ENCODE data around the gene DOCK7. TPM values are rescaled to one million over a fixed set of nuclear protein-coding genes. Genes with fewer than 3 reads are reported as not detected.

DOCK7 gene
- total and polyA plus RNA-seq, 2 of the 13 experiments (the other 11 are each of a cell fraction or from before 2014, with no cell fraction given) = 45.7 to 67.2 TPM

GRCh38 chr1:62585469-62586155 is 102.6 kb downstream of the DOCK7 start (continued):
- no peak for TF ChIP-seq ZNF646 (CRISPR knock-in tag; IDR thresholded peaks at IDR 0.05)
- TF ChIP-seq RBM39 (IDR thresholded peaks at IDR 0.05; ENCODE audit: low read depth, low read length, poor library complexity, severe bottlenecking) = no peak
- TF ChIP-seq HNF4A (CRISPR knock-in tag; IDR thresholded peaks at IDR 0.05) = peak; percentile 57; the same call in 1 of the 2 replicates
- peak; percentile 43; the same call in 1 of the 2 replicates for TF ChIP-seq DPF2 (CRISPR knock-in tag; IDR thresholded peaks at IDR 0.05; ENCODE audit: borderline replicate concordance, low read depth)
- TF ChIP-seq NFIC (IDR thresholded peaks at IDR 0.05; ENCODE audit: low read length) = no peak
- peak; percentile 51; the same call in 1 of the 2 replicates for TF ChIP-seq ZNF317 (CRISPR knock-in tag; IDR thresholded peaks at IDR 0.05)
- TF ChIP-seq ISL2 (CRISPR knock-in tag; IDR thresholded peaks at IDR 0.05) = no peak
- TF ChIP-seq ZNF263 (CRISPR knock-in tag; IDR thresholded peaks at IDR 0.05) = no peak
- peak; percentile 35; the same call in 1 of the 2 replicates for TF ChIP-seq HNF4G (IDR thresholded peaks at IDR 0.05; ENCODE audit: borderline replicate concordance, low read depth, low read length)
- TF ChIP-seq HNF4G (CRISPR knock-in tag; IDR thresholded peaks at IDR 0.05; ENCODE audit: borderline replicate concordance, low read depth) = no peak

Data from HepG2 (cell line).